ENCODE results near the gene NDC80.

Gene NDC80

GRCh38 chr18:2555895-2556294, 15.5 kb upstream of the NDC80 start:
- no peak for TF ChIP-seq CTCF (conservative IDR thresholded peaks at IDR 0.05; ENCODE audit: low read depth, low read length)
- DNase-seq (ENCODE audit: low read depth): no peak
- no peak overlapping the region for H3K4me3 ChIP-seq (ENCODE audit: low read length)

- TF ChIP-seq CTCF (conservative IDR thresholded peaks at IDR 0.05; ENCODE audit: low read depth, low read length): no peak
- no peak for DNase-seq (ENCODE audit: low read depth)
- H3K4me3 ChIP-seq (ENCODE audit: low read length): no peak overlapping the region
These were observed 13.8 kb upstream of the NDC80 start for GRCh38 chr18:2557536-2557935.

- H3K4me3 ChIP-seq (ENCODE audit: low read length): no peak overlapping the region
- TF ChIP-seq CTCF (conservative IDR thresholded peaks at IDR 0.05; ENCODE audit: low read depth, low read length): no peak
- DNase-seq (ENCODE audit: low read depth): no peak
These were observed 12.1 kb upstream of the NDC80 start for GRCh38 chr18:2559249-2559648.

DNA sequence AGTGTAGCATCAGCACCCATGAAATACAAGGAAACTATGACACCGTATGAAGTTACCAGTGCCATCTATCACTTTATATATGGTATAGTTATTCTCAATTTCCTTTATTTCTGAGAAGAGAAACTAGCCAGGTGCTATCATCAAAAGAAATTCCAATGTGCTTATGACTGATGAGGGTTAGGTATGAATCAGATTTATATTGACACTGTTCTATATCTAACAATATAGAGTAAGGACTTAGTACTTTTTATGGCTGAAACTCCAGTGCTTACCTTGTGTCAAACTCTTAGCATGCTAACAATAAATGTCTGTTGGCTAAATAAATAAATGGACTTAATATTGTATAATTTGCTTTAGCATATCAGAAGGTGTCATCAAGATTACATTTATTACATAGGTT, 7.0 kb upstream of the NDC80 start:
- DNase-seq (ENCODE audit: low read depth): no peak
- H3K4me3 ChIP-seq (ENCODE audit: low read length): no peak overlapping the region
- no peak for TF ChIP-seq CTCF (conservative IDR thresholded peaks at IDR 0.05; ENCODE audit: low read depth, low read length)

DNA sequence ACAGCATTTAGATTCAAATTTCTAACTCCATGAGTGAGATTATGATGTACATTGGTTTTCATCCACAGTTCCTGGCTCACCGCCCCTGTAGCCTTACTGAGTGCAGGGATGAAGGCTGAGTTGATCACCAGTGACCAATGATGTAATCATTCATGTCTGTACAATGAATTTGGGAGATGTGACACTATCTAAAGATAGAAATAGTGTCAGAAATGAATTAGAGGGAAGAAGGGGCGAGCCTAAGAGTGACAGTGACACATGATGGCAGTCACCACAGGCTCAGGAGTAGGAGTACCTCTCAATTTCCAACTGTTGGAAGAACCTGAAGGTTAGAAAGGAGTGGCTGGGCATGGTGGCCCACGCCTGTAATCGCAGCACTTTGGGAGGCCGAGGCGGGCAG, 3.2 kb upstream of the NDC80 start:
- TF ChIP-seq CTCF (conservative IDR thresholded peaks at IDR 0.05; ENCODE audit: low read depth, low read length): no peak
- DNase-seq (ENCODE audit: low read depth): no peak
- H3K4me3 ChIP-seq (ENCODE audit: low read length): no peak overlapping the region

GRCh38 chr18:2568605-2569004, 2.8 kb upstream of the NDC80 start:
- no peak overlapping the region for H3K4me3 ChIP-seq (ENCODE audit: low read length)
- no peak for DNase-seq (ENCODE audit: low read depth)
- TF ChIP-seq CTCF (conservative IDR thresholded peaks at IDR 0.05; ENCODE audit: low read depth, low read length): no peak

DNA sequence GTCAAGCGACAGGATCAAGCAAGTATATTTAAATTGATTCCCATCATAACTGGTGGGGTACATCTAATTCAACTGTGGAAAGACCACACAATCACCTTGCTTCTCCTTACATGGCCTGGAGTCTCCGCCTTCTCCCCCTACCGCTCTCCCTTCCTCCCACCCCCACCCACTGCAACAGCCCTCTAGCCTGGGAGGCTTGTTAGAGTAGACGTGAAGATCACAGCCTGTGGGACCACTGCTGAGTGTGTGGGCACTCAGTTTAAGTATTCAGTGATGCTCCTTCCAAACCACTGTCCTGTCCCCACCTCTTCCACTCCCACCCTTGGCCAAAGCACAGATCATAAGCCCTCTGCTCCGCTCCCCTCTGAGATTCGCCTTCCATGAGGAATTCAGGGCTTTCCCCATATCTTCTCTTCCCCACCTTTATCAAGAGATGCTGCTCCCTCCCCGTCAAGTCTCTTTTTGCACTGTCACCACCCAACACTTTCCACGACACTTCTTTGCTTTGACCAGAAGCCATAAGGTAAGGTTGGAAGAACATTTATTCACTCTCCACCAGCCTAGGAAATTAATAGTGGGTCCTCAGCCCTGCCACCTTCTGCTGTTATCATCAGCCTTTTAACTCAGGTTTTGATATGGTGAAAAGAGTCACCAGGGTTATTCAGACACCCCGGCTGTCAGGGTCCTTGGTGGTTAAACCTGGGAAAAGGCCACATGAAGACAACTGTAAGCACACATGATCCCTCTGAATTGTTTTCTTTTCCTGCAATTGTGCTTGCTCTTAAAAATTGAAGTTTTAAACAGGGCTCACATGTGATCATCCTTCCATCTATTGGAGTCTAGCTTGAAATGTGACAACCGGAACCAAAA, 1.8 kb upstream of the NDC80 start:
- no peak for DNase-seq (ENCODE audit: low read depth)
- no peak for TF ChIP-seq CTCF (conservative IDR thresholded peaks at IDR 0.05; ENCODE audit: low read depth, low read length)
- peak overlapping the region; percentile 96 for H3K4me3 ChIP-seq (ENCODE audit: low read length)

Measured in retinal pigment epithelial cell (primary cell).